ENCODE data around the gene GPATCH1. TPM values are rescaled to one million over a fixed set of nuclear protein-coding genes. Genes with fewer than 3 reads are reported as not detected.

Gene GPATCH1
- total and polyA plus RNA-seq, 2 of the 4 experiments (the other 2 are of a cell fraction) = 5.1 to 7.5 TPM

- ATAC-seq (ENCODE audit: low read depth) (no peak), DNase-seq (no peak)
- Histone ChIP-seq H3K9me1 (ENCODE audit: insufficient read depth, low read length) (no peaks in the 10 kb centered on the region), H3K4me2 (ENCODE audit: low read depth, low read length) (peak overlapping the region; percentile 89), H2BK15ac (ENCODE audit: low read depth, low read length) (no peak overlapping the region; the same call in 2 of the 3 replicates), H3K27me3 (ENCODE audit: control insufficient read depth, insufficient read depth, low read length) (peaks cover 5% of the 10 kb centered on the region; the same call in 1 of the 2 replicates), H2AFZ (replicated peaks; ENCODE audit: low read length, poor library complexity) (peak overlapping the region; percentile 83), H3K79me1 (ENCODE audit: low read depth in 1 of 2, low read length in 2 of 2) (peaks cover 0 to 6% of the 10 kb centered on the region in 2 experiments; a peak in 1 of 4 replicates), H3K23ac (ENCODE audit: low read depth, low read length) (peak overlapping the region; percentile 66), H3K27ac (ENCODE audit: insufficient read depth, low read length) (no peak overlapping the region), H4K5ac (ENCODE audit: low read depth, low read length) (no peak overlapping the region), H2BK5ac (ENCODE audit: low read depth, low read length, poor library complexity, severe bottlenecking) (no peak overlapping the region), H3K36me3 (ENCODE audit: control insufficient read depth, insufficient read depth, low read length) (no peaks in the 10 kb centered on the region), H2AK5ac (ENCODE audit: low read depth, low read length) (peak overlapping the region; percentile 3; the same call in 1 of the 2 replicates), H3K18ac (ENCODE audit: low read depth, low read length) (no peak overlapping the region), H4K8ac (ENCODE audit: low read depth in 2 of 2, low read length in 2 of 2) (no peak overlapping the region), H2BK120ac (ENCODE audit: low read depth, low read length) (no peak overlapping the region), H4K91ac (ENCODE audit: insufficient read depth, low read depth, low read length) (no peak overlapping the region), H3K4me1 (ENCODE audit: control insufficient read depth, insufficient read depth, low read length) (no peaks in the 10 kb centered on the region), H3K9me3 (ENCODE audit: control insufficient read depth, insufficient read depth, low read length) (no peaks in the 10 kb centered on the region), H2BK20ac (ENCODE audit: low read depth, low read length) (no peak overlapping the region), H2AK9ac (replicated peaks; ENCODE audit: low read depth, low read length, poor library complexity) (peak overlapping the region; percentile 71), H3K4me3 (ENCODE audit: insufficient read depth, low read depth, low read length) (peak overlapping the region; percentile 48), H3K56ac (ENCODE audit: extremely low read depth, insufficient read depth, low read length) (no peak overlapping the region), H3K14ac (replicated peaks; ENCODE audit: low read depth, low read length) (no peak overlapping the region), H3K4ac (ENCODE audit: low read depth, low read length) (no peak overlapping the region), H3K9ac (ENCODE audit: low read depth, low read length) (0 out of 2 replicates have a peak overlapping the region, but pooled peaks have one; percentile 33), H4K20me1 (ENCODE audit: insufficient read depth, low read length) (peaks cover 4% of the 10 kb centered on the region; the same call in 1 of the 2 replicates)
- CTCF ChIA-PET = no interaction called here
- intact Hi-C loops (cut with micrococcal nuclease) (no loop called here), dilution Hi-C loops (cut with HindIII; ENCODE audit: low sequenced_read_pairs, unreplicated experiment) (no loop called here), in situ Hi-C loops (cut with MboI; ENCODE audit: low sequenced_read_pairs) (no loop called here)
- TF ChIP-seq CEBPB (IDR thresholded peaks at IDR 0.05; ENCODE audit: low read depth, low read length) = no peak
- TF ChIP-seq MAFK (IDR thresholded peaks at IDR 0.05; ENCODE audit: low read depth, low read length) = no peak
- no peak for TF ChIP-seq RFX5 (IDR thresholded peaks at IDR 0.05; ENCODE audit: low read depth, low read length)
- no peak for TF ChIP-seq FOS (IDR thresholded peaks at IDR 0.05; ENCODE audit: low read depth, low read length)
- POLR2A ChIA-PET (ENCODE audit: unreplicated experiment) = no interaction called here
- BruUV-seq (replicated peaks) = no TSS peak
- 4% methylated on average over 25 of the region's 56 CpGs; no CpG with 5 or more reads in 1 of the 2 experiments for WGBS, 2 experiments (ENCODE audit: extremely low coverage in 2 of 2, insufficient read length in 1 of 2)
Measured at GRCh38 chr19:33063753-33064457, 17.1 kb upstream of the GPATCH1 start.

All from IMR-90 (cell line).